Measurements from ENCODE around the gene IGBP1.

IGBP1 gene

DNA sequence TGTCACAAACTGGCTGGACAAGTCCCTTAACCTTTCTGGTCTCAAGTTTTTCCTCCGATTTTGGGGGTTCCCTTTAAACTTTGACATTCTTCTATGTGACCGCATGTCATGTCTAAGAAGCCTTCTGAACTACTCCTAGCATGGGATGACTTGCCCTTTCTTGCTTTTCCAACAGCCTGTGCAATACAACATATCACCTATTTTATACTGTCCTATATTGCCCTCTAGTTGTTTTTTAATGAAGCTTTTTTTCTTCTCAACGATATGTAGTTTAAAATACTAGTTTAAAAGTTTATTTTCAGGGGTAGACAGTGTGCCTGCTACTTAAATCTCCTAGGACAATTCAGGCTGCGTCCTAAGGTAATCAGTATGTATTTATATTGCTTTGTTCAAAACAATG lies 1.0 kb upstream of the IGBP1 start:
- TF ChIP-seq, protein P1, sequence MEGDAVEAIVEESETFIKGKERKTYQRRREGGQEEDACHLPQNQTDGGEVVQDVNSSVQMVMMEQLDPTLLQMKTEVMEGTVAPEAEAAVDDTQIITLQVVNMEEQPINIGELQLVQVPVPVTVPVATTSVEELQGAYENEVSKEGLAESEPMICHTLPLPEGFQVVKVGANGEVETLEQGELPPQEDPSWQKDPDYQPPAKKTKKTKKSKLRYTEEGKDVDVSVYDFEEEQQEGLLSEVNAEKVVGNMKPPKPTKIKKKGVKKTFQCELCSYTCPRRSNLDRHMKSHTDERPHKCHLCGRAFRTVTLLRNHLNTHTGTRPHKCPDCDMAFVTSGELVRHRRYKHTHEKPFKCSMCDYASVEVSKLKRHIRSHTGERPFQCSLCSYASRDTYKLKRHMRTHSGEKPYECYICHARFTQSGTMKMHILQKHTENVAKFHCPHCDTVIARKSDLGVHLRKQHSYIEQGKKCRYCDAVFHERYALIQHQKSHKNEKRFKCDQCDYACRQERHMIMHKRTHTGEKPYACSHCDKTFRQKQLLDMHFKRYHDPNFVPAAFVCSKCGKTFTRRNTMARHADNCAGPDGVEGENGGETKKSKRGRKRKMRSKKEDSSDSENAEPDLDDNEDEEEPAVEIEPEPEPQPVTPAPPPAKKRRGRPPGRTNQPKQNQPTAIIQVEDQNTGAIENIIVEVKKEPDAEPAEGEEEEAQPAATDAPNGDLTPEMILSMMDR (IDR thresholded peaks at IDR 0.05; ENCODE audit: insufficient read depth, low read depth, low read length, missing control alignments): no peak
- no peak for DNase-seq (ENCODE audit: low read depth)
- H3K4me3 ChIP-seq (ENCODE audit: low read depth, low read length): peak overlapping the region; percentile 86; the same call in 1 of the 2 replicates

DNA sequence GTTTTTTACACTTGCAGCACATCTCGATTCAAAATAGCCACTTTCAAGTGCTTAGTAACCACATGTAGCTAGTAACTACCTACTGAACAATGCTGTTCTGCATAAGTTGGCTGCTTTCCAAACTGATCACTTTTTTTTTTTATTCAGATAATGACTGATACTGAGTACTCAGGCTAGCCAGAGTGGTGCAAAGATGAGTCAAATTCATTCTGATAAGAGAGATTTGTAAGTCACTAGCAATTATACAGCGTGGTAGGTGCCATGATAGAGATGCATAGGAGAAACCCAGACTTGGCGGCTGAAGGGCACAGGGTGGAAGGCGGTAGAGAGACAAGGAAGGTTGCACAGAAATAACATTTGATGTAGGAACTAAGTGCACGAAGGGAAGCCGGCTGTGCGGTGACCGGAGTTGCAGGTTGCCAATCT lies 357 bp upstream of the IGBP1 start:
- H3K4me3 ChIP-seq (ENCODE audit: low read depth, low read length): peak overlapping the region; percentile 86
- DNase-seq (ENCODE audit: low read depth): no peak
- TF ChIP-seq, protein P1 (IDR thresholded peaks at IDR 0.05; ENCODE audit: insufficient read depth, low read depth, low read length, missing control alignments): no peak

DNA sequence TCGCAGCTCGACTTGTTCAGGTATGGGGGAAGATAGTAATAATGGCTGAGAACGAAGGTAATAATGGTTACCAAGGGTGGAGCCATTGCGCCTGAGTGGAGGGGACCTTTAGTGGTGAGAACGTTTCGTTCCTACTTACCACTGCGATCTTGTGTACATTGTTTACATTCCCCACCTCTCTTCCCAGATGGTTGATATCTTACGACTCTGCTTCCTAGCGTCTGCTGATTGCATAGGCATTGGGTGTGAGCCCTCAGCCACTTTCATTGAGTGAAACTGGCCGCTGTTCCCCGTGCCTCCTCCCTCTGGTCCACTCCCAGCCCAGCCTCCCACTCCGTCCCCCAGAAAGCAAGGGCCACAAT lies 850 bp downstream of the IGBP1 start:
- peak overlapping the region; percentile 86 for H3K4me3 ChIP-seq (ENCODE audit: low read depth, low read length)
- DNase-seq (ENCODE audit: low read depth): no peak
- TF ChIP-seq, protein P1 (IDR thresholded peaks at IDR 0.05; ENCODE audit: insufficient read depth, low read depth, low read length, missing control alignments): no peak

- DNase-seq (ENCODE audit: low read depth): no peak
- no peak overlapping the region for H3K4me3 ChIP-seq (ENCODE audit: low read depth, low read length)
- TF ChIP-seq, protein P1 (IDR thresholded peaks at IDR 0.05; ENCODE audit: insufficient read depth, low read depth, low read length, missing control alignments): no peak
Measured at GRCh38 chrX:70138622-70139021, 5.4 kb downstream of the IGBP1 start.

GRCh38 chrX:70139736-70140135 lies 6.5 kb downstream of the IGBP1 start:
- no peak for DNase-seq (ENCODE audit: low read depth)
- TF ChIP-seq, protein P1 (IDR thresholded peaks at IDR 0.05; ENCODE audit: insufficient read depth, low read depth, low read length, missing control alignments): no peak
- H3K4me3 ChIP-seq (ENCODE audit: low read depth, low read length): no peak overlapping the region

- no peak for DNase-seq (ENCODE audit: low read depth)
- TF ChIP-seq, protein P1 (IDR thresholded peaks at IDR 0.05; ENCODE audit: insufficient read depth, low read depth, low read length, missing control alignments): no peak
- H3K4me3 ChIP-seq (ENCODE audit: low read depth, low read length): no peak overlapping the region
Measured at GRCh38 chrX:70141373-70141772, 8.1 kb downstream of the IGBP1 start.

All from GM12865 (cell line).